NOMO-1 treated with DMSO at 0.1 percent for 48 hours (cell line): ENCODE data around the gene POP4.
"Not testable (repeated sequence)": the region's sequence is repeated elsewhere in the genome, so short reads cannot be mapped to it uniquely, and the experiment has no call there.

Experiments used
- DNase-seq: peaks from one replicate; lab custom pipeline; 2025; ENCODE audit not compliant: unreplicated experiment; lab: John Stamatoyannopoulos, UW

POP4 gene, protein sequence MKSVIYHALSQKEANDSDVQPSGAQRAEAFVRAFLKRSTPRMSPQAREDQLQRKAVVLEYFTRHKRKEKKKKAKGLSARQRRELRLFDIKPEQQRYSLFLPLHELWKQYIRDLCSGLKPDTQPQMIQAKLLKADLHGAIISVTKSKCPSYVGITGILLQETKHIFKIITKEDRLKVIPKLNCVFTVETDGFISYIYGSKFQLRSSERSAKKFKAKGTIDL

DNA sequence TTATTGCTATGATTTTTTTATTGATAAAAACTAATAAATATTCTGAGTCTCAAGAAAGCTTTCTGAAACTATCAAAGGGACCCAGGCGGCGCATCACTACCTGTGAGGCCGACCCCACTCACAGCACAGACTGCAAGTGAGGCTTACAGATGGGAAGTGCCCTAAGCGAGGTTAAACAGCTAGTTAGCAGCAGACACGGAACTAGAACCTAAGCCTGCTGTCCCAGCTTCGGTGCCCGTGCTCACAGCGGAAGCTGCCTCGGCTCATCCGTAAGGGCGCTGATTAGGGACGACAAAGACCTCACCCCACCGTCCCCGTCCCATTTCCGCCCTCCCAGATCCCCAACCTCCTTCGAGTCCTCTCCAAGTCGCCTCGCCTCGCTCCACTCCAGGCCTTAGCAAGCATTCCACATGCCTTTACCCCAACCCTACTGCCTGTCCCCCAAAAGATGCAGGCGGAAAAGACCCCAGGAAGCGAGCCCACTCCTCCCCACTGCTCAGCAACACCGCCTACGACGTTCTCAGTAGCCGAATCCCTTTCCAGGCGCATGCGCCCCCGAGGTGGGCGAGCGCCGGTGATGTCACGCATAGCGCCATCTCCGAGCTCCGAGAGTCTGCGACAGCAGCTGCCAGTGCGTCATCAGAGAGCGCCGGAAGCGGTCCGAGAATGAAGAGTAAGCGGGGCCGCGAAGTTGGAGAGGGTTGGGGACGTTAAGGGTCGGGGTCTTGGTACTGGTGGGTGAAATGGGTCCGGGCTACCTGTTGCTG is at the start of gene POP4:
POP4 (plus strand) TSS at position 631 of the 767 bp plus-strand sequence; CDS start at position 667, 36 bp downstream.
- peak; percentile 87 for DNase-seq

DNA sequence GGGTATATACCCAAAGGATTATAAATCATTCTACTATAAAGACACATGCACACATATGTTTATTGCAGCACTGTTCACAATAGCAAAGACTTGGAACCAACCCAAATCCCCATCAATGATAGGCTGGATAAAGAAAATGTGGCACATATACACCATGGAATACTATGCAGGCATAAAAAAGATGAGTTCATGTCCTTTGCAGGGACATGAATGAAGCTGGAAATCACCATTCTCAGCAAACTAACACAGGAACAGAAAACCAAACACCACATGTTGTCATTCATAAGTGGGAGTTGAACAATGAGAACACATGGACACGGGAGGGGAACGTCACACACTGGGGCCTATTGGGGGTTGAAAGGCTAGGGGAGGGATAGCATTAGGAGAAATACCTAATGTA is 47.0 kb upstream of the POP4 start:
- not testable (repeated sequence) for DNase-seq

DNA sequence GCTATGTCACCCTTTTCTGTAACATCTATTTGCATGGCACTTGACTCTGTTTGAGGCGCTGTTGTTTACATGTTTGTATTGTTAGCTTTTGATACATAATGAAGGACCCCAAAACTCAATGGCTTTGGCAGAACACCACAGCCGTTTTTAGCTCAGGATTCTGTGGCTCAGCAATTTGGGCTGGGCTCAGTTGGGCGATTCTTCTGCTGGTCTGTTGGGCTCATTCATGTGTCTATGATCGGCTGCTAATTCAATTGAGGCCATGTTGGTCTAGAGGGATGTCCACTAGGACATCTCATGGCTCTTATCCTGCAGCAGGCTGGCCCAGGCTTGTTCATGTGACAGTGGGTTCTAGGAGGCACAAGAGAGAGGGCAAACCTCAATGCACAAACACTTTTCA is 46.3 kb upstream of the POP4 start:
- DNase-seq, result no peak

DNA sequence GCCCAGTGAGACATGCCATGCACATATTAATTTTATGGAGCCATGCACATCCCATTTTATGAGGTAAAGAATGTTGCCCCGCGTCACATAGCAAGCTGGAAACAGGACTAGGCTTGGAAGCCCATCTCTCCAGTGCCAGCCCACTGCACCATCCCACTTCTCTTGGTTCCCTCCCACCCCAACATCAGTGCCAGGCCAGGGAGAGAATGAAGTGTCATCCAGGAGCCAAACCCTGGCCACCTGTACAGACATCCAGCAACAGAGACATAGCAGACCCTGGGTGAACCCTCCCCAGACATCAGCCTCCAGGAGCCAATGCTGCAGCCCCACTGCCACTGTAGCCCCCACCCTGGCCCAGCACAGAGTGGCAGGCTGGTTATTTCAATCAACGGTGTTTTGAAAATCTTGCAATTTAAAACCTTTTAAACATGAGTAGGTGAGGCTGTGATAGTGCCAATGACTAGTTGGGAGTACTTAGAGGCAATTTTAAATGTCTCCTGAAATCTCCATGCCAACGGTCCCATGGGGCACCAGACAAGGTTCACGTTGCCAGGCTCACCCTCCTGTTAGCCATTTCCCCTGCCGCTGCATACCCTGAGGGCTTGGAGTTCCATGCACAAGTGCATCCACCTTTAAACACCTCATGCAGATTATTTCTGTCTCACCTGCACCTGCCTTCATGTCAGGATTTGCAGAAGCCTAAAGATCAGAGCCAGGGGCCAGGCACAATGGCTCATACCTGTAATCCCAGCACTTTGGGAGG is 45.6 kb upstream of the POP4 start:
- DNase-seq, result no peak

DNA sequence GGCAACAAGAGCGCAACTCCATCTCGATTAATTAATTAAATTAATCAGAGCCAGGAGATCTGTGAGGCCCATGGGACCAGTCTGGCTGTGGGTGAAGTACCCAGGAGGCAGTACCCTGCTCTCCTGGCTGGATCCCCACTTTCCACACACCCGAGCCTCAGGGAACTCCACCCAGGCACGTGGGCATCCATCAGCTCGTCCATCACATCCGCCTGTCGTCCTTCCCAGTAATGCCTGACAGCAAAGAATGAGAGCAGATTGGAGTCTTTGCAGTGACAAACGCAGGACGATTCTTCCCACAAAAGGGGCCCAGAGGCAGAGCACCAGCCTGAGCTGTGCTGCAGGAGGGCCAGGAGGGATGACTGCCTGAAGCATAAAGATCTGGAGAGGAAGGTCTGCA is 44.5 kb upstream of the POP4 start:
- no peak for DNase-seq

DNA sequence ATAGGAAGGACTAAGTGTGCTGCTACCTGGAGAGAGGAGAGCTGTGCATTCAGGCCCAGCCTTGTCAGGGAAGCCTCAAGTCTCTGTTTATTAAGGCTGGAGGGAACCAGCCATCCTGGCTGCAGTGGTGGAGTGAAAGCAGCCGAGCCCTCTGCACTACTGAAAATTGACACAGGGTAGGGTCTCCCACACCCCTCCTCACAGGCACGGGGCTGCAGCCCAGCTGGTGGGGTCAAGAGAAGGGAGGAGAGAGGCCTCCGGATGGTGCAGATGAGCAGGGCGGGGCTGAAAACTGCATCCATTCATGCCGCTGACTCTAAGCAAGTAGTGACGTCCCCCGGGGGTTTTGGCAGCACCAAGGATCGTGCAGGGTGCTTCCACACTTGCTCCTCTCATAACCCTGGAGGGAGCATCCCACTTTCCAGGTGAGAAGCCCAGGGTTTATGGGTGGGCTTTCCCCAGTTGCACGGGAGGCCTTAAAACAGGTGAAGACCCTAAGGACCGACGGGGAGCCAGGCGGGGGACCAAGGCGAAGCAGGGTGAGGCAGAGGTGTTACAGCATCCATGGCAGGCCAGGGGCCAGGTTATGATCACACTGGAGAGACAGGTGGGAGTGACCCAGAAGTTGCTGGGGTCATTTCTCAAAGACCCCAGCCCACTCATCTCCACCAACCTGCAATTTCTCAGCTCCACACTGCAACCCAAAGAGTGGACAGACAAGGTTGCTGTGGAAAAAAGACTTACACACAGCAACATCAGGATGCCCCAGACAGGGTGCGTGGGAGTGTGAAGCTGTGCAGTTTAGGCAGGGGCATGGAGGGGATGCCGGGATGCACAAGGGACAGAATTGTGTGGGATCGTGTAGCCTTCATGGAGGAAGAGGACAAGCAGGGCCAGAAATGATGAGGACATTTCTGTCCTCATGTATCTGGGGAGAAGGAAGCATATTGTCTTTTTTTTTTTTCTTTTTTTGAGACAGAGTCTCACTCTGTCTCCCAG is 43.5 kb upstream of the POP4 start:
- DNase-seq, result no peak

DNA sequence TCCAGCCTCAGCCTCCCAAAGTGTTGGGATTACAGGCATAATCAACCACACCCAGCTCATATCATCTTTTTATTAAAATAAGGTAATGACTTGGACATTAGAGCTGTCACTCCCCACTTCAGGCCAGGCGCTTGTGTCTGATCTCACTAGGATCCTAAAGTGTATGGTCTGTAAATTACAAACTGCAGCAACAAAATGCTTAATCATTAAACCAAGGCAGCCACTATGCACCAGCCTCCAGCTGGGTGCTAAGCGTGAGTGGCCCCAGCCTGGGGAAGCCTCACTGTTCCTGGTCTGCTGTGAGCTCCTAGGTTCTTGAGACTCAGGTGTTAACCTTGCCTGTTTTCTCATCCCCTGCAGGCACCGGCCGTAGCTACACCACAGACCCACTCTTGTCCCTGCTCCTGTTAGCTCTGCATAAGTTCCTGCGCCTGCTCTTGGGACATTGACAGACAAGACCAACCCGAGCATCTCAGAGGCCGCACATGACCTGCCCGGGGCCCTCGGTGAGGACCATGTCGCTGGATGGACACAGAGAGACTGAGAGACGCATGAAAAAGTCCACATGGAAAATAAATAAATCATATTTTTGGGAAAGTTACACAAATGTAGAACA is 42.5 kb upstream of the POP4 start:
- DNase-seq, result no peak

DNA sequence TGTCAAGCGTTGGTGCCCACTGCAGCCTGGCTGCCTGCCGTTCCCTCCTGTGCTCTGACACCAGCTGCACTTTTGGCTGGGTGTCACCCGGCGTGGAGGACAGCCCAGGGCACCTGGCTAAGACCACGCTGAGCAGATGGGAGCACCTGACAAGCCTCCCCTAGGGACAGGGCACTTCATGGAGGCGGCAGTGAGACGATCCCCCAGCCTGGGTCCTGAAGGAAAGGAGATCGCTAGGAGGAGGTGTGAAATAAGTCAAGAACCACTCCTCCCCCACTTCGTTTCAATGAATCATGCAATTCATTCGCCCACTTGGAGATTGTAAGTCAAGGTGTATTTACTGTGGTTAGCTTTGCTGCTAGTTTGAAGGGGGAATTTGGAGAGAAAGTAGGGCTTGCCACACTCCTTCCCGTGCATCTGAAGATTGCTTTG is 41.5 kb upstream of the POP4 start:
- no peak for DNase-seq

DNA sequence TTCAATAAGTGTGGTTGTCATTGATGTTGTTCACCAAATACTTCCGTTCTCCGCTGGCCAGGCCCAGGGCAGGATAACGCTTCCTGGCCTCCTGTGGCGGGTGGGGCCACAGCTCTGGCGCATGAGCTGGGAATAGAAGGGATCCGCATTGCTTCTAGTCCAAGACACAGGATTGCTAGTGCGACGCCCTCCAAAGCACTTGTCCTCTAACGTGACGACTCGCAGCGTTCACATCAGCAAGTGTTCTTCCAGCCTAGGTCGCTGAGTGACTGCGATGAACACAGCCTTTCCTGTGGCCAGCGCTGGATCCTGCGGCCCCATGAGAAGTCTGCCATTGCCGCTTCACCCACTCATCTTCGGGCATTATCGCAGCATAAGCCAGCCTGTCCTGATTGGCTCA is 40.9 kb upstream of the POP4 start:
- DNase-seq, result no peak

DNA sequence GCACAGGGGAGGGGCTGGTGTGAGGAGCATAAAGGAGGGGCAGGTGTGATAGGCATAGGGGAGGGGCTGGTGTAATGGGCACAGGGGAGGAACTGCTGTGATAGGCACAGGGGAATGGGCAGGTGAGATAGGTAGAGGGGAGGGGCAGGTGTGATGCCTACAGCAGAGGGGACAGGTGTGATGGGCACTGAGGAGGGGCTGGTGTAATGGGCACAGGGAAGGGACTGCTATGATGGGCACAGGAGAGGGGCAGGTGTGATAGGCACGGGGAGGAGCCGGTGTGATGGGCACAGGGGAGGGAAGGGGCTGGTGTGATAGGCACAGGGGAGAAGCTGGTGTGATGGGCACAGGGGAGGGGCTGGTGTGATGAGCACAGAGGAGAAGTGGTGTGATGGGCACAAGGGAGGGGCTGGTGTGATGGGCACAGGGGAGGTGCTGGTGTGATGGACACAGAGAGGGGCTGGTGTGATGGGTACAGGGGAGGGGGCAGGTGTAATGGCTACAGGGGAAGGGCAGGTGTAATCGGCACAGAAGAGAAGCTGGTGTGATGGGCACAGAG is 39.5 kb upstream of the POP4 start:
- no peak for DNase-seq

DNA sequence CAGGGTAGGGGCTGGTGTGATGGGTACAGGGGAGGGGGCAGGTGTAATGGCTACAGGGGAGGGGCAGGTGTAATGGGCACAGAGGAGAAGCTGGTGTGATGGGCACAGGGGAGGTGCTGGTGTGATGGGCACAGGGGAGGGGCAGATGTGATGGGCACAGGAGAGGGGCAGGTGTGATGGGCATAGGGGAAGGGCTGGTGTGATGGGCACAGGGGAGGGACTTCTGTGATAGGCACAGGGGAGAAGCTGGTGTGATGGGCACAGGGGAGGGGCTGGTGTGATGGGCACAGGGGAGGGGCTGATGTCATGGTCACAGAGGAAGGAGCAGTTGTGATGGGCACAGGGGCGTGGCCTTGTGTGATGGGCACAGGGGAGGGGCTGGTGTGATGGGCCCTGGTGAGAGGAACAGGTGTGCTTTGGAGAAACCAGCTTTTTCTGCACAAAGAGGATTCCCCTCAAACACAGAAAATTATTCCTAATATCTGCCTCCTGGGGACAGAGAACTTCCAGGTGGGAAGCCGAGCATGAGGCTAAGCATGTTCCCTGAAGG is 38.6 kb upstream of the POP4 start:
- no peak for DNase-seq

DNA sequence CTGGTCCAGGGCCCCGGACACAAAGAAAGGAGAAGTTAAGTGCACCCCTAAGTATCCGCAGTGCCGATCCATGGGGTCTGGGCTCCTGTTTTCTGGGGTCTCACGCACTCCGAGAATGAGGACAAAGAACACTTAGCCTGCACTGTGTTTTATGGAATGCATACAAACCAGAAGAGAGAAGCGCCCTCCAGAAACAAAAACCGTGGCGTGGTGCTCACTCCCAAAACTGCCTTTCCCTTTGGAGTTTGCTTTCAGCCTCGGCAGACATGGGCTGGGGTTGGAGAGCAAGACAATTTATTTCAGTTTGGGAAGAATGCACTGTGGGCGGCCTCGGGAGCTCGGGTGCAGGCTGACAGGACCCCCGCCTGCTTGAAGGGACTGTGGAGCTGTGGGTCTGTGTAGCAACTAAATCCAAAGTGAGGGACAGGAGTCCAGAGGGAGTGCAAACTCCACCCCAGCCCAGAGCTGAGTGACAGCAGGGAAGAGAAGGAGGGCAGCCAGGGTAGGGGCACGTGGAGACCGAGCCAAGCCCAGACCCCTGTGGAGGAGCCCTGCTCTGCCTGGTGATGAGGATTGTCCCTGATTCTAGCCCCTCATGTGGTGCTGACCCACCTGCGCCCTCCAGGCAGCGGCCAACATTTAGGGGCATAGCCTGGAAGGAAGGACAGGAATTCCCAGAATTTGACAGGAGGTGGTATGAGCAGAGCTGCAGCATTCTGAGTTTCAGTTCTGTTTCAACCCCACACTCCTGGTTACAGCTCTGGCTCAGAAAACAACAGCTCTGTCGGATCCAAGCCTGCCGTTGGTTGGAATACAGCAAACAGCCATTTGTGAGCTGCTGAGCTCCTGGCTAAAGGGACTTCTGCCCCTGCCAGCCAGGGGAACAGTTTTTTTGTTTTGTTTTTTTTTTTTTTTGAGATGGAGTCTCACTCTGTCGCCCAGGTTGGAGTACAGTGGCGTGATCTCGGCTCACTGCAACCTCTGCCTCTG is 37.8 kb upstream of the POP4 start:
- no peak for DNase-seq

DNA sequence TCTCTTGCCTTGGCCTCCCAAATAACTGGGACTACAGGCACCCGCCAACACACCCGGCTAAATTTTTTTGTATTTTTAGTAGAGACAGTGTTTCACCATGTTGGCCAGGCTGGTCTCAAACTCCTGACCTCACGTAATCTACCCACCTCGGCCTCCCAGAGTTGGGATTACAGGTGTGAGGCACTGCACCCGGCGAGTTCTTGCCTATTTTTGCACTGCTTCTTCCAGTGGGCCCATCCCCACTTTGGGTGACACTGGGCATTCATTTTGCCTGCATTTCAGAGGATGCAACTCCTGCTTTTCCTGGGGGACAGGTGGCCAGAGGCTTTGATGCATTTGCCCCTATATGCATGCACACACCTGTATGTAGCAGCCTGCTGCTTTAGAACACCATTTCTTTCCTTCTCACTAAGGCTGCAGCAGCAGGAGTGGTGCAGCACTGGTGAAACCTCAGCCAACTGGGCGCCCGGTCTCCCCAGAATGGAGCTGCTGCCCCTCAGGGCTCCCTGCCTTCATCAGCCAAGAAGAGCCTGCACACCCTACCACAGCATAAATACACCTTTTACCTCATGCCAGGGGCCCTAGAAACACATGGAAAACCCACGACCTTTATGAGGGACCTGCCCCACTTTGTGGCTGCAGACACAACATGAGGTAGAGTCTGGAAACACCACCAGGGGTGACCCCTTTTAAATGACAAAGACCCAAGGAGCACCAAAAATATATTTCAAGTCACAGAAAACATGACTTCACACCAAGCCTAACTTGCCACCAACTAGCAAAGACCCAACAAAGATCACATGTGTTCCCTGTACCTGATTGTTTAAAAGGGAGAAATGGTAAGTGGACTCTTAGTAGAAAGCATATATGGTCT is 36.8 kb upstream of the POP4 start:
- DNase-seq, result no peak

DNA sequence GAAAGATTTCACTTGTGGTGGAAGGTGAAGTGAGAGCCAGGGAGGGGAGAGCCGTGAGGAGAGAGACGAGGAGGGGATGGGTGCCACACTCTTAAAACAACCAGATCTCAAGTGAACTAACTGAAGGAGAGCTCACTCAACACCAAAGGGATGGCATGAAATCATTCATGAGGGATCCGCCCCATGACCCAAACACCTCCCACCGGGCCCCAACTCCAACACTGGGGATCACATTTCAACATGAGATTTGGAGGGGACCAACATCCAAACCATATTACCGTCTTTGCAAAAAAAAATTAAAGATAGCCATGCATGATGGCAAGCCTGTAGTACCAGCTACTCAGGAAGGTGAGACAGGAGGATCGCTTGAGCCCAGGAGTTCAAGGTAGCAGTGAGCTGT is 34.9 kb upstream of the POP4 start:
- no peak for DNase-seq

DNA sequence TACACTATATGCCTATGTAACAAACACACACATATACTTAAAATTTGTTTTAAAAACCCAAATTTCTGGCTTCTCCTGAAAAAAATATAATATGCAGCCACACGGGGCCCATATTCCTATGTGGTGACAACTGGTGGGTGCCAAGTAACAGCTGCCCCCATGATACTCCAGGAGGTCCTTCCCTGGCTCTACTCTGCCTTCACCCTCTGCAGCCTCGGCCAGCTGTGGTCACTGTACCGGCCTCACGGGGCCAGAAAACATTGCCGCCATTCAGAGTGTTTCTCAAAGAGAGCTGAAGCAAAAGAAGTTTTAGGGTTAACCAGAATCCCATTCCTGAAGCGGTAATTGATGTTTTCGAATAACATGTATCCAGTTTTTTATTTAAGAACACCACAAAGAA is 32.6 kb upstream of the POP4 start:
- no peak for DNase-seq

DNA sequence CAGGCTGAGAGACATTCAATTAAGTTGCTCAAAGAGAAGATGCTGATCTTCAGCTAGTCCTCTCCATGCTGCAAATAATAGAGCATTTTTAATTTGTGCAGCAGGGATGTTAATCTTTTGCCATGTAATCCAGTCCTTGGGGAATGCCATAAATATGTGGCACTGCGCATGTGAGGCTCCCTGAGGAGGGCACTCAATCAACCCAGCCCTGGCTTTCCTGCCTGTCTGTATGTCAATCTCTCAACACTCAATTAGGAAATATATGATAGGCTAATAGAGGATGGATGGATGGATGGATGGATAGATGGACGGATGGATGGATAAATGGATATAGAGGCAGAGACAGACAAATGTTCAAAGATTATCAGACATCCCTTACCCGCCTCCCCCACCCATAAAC is 31.6 kb upstream of the POP4 start:
- DNase-seq, result no peak

DNA sequence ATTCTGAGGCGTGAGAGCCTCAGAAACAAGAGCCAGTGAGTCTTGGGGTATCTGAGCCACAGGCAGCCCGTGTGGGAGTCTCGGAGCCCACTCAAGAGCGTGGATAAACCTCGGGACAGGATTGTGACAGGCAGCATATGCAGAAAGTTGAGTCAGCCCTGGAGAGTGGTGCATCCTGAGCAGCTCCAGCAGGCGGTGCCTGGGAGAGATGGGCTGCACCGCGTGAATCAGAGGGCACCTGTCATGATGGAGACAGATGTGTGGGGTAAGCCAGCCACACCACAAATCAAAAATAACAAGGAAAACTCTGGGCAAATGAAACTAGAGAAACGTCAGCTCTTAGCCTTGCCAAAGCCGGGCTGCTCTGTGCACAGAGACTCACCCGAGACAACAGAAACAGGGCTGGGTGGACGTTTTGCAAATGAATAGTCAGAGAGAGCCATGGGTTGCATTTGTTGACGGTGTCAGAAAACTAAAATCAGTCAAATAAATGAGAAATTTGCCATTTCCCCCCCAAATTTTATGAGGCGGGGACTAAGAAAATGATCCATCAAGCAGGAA is 30.0 kb upstream of the POP4 start:
- no peak for DNase-seq
